ENCODE measurements around the gene GTSE1.

GTSE1 gene

GRCh38 chr22:46350646-46351045, 54.0 kb downstream of the GTSE1 start:
- no peaks in the 10 kb centered on the region for H3F3A ChIP-seq (ENCODE audit: insufficient read depth)
- H3K79me2 ChIP-seq (ENCODE audit: insufficient read depth, low read length), result no peaks in the 10 kb centered on the region
- no peaks in the 10 kb centered on the region for H3K9me3 ChIP-seq (ENCODE audit: insufficient read depth, low read length)
- H3K27ac ChIP-seq (ENCODE audit: low read depth, low read length), result no peak overlapping the region
- H3K27me3 ChIP-seq (ENCODE audit: low read length), result no peaks in the 10 kb centered on the region
- H3K36me3 ChIP-seq (ENCODE audit: low read length), result no peaks in the 10 kb centered on the region; the same call in 1 of the 2 replicates
- no peak overlapping the region for H2AFZ ChIP-seq (ENCODE audit: low read depth, low read length, severe bottlenecking)
- H3K9me2 ChIP-seq (replicated peaks; ENCODE audit: insufficient read depth, low read length), result no peaks in the 10 kb centered on the region
- H4K20me1 ChIP-seq (ENCODE audit: low read depth, low read length), result no peaks in the 10 kb centered on the region
- no peak overlapping the region for H3K9ac ChIP-seq (ENCODE audit: low read length)
- no peak overlapping the region for H3K4me2 ChIP-seq (ENCODE audit: low read depth, low read length, poor library complexity, severe bottlenecking)
- TF ChIP-seq, protein P1, sequence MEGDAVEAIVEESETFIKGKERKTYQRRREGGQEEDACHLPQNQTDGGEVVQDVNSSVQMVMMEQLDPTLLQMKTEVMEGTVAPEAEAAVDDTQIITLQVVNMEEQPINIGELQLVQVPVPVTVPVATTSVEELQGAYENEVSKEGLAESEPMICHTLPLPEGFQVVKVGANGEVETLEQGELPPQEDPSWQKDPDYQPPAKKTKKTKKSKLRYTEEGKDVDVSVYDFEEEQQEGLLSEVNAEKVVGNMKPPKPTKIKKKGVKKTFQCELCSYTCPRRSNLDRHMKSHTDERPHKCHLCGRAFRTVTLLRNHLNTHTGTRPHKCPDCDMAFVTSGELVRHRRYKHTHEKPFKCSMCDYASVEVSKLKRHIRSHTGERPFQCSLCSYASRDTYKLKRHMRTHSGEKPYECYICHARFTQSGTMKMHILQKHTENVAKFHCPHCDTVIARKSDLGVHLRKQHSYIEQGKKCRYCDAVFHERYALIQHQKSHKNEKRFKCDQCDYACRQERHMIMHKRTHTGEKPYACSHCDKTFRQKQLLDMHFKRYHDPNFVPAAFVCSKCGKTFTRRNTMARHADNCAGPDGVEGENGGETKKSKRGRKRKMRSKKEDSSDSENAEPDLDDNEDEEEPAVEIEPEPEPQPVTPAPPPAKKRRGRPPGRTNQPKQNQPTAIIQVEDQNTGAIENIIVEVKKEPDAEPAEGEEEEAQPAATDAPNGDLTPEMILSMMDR (IDR thresholded peaks at IDR 0.05; ENCODE audit: insufficient read depth, low read length, poor library complexity, severe bottlenecking), result no peak
- TF ChIP-seq EZH2phosphoT487 (conservative IDR thresholded peaks at IDR 0.05; ENCODE audit: low read length), result no peak
- H3K4me3 ChIP-seq (ENCODE audit: insufficient read depth, low read length, poor library complexity, severe bottlenecking), result no peak overlapping the region

DNA sequence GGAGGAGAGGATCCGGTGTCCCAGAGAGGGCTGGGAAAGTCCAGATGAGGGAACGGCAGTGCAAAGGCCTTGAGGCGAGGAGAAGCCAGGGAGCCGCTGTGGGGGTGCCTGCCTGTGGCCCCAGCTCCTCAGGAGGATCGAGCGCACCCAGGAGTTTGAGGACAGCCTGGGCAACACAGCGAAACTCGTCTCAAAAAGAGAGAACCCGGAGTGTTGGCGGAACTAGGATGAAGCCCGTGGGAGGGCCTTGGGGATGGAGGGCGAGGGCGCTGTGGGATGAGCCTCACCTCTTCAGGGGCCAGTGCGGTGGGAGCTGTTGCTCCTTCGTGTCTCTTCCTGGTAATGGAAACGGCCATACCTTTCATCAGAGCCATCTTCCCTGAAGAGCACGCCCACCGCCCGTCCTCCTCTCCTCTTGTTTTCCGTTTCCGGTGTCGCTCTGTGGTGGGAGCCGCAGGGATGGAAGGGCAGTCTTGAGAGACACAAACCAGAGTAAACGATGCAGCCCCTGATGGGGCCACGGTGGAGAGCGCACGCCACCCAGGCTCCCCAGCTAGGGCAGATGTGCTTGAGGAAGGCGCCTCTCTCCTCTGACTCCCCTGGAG, 54.6 kb downstream of the GTSE1 start:
- no peaks in the 10 kb centered on the region for H3K27me3 ChIP-seq (ENCODE audit: low read length)
- H3K9me2 ChIP-seq (replicated peaks; ENCODE audit: insufficient read depth, low read length), result no peaks in the 10 kb centered on the region
- no peaks in the 10 kb centered on the region for H3K9me3 ChIP-seq (ENCODE audit: insufficient read depth, low read length)
- H3K79me2 ChIP-seq (ENCODE audit: insufficient read depth, low read length), result no peaks in the 10 kb centered on the region
- H3K36me3 ChIP-seq (ENCODE audit: low read length), result no peaks in the 10 kb centered on the region
- no peaks in the 10 kb centered on the region for H4K20me1 ChIP-seq (ENCODE audit: low read depth, low read length)
- no peak overlapping the region for H3K4me3 ChIP-seq (ENCODE audit: insufficient read depth, low read length, poor library complexity, severe bottlenecking)
- no peak overlapping the region for H2AFZ ChIP-seq (ENCODE audit: low read depth, low read length, severe bottlenecking)
- H3K4me2 ChIP-seq (ENCODE audit: low read depth, low read length, poor library complexity, severe bottlenecking), result no peak overlapping the region
- TF ChIP-seq EZH2phosphoT487 (conservative IDR thresholded peaks at IDR 0.05; ENCODE audit: low read length), result no peak
- TF ChIP-seq, protein P1 (IDR thresholded peaks at IDR 0.05; ENCODE audit: insufficient read depth, low read length, poor library complexity, severe bottlenecking), result no peak
- no peak overlapping the region for H3K9ac ChIP-seq (ENCODE audit: low read length)
- no peaks in the 10 kb centered on the region for H3F3A ChIP-seq (ENCODE audit: insufficient read depth)
- H3K27ac ChIP-seq (ENCODE audit: low read depth, low read length), result no peak overlapping the region

DNA sequence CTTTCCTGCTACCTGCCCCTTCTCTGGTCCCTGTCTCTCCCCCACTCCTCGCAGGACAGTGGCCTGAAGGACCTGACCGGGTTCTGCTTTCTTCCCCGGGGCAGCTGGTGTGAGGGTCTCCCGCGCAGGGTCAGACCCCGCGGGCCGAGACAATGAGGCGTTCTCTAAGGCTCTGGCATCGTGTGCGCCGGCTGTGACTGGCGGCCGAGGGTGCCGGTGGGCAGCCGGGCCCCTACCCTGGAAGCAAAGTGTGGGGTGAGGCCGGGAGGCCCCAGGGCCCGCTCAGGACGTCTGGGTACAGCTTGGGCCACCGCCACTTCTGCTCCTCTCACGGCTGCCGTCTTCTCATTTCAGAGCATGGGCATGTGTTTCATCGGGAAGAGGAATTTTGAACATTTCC, 55.1 kb downstream of the GTSE1 start:
- no peaks in the 10 kb centered on the region for H3F3A ChIP-seq (ENCODE audit: insufficient read depth)
- no peaks in the 10 kb centered on the region for H3K36me3 ChIP-seq (ENCODE audit: low read length)
- no peak overlapping the region for H3K27ac ChIP-seq (ENCODE audit: low read depth, low read length)
- no peak overlapping the region for H3K9ac ChIP-seq (ENCODE audit: low read length)
- H3K4me2 ChIP-seq (ENCODE audit: low read depth, low read length, poor library complexity, severe bottlenecking), result no peak overlapping the region
- H3K4me3 ChIP-seq (ENCODE audit: insufficient read depth, low read length, poor library complexity, severe bottlenecking), result no peak overlapping the region
- H3K9me2 ChIP-seq (replicated peaks; ENCODE audit: insufficient read depth, low read length), result no peaks in the 10 kb centered on the region
- H3K27me3 ChIP-seq (ENCODE audit: low read length), result no peaks in the 10 kb centered on the region
- H4K20me1 ChIP-seq (ENCODE audit: low read depth, low read length), result no peaks in the 10 kb centered on the region
- H2AFZ ChIP-seq (ENCODE audit: low read depth, low read length, severe bottlenecking), result no peak overlapping the region
- no peaks in the 10 kb centered on the region for H3K79me2 ChIP-seq (ENCODE audit: insufficient read depth, low read length)
- TF ChIP-seq EZH2phosphoT487 (conservative IDR thresholded peaks at IDR 0.05; ENCODE audit: low read length), result no peak
- TF ChIP-seq, protein P1 (IDR thresholded peaks at IDR 0.05; ENCODE audit: insufficient read depth, low read length, poor library complexity, severe bottlenecking), result no peak
- H3K9me3 ChIP-seq (ENCODE audit: insufficient read depth, low read length), result no peaks in the 10 kb centered on the region

Data from SU-DHL-6 (cell line).